Measurements from ENCODE around the gene CFAP54.

- TF ChIP-seq CTCF (conservative IDR thresholded peaks at IDR 0.05 in 1 of 2, IDR thresholded peaks at IDR 0.05 in 1 of 2; ENCODE audit: low read depth in 1 of 2, low read length in 2 of 2) (no peak), EZH2 (IDR thresholded peaks at IDR 0.05; ENCODE audit: low read length, missing control alignments) (no peak)
Measured at GRCh38 chr12:96803969-96804368, 314.6 kb downstream of the CFAP54 start.

All from fibroblast of lung (primary cell).